ENCODE results near the gene FGFR4.
"Not testable (repeated sequence)": the region's sequence is repeated elsewhere in the genome, so short reads cannot be mapped to it uniquely, and the experiment has no call there.

FGFR4 gene

GRCh38 chr5:177086654-177087397, at the start of gene FGFR4:
FGFR4 (plus strand) TSS chr5:177086915; CDS start chr5:177089603, 2,688 bp downstream.
- DNase-seq, result peak; percentile 64

GRCh38 chr5:177036921-177037320, 49.8 kb upstream of the FGFR4 start:
- DNase-seq, result no peak

GRCh38 chr5:177040814-177041420, 45.8 kb upstream of the FGFR4 start:
- no peak for DNase-seq

DNA sequence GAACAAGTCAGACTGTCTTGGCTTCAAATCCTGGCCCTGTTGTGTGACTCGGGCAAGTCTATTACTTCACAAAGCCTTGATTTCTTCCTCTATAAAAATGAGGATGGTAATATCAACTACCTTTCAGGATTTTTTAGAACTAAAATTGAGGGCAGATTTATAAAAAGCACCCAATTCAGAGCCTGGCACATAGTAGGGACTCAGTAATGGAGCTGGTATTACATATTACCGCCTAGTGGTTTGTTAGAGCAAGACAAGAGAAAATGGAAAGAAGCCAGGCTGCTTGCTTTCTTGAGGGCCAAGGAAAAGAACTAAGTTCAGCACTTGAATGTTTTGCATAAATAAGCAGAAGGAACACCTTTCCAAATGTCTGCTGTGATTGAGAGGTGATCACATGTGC, 44.8 kb upstream of the FGFR4 start:
- DNase-seq, result no peak

- no peak for DNase-seq
These were observed 43.6 kb upstream of the FGFR4 start for GRCh38 chr5:177043114-177043513.

DNA sequence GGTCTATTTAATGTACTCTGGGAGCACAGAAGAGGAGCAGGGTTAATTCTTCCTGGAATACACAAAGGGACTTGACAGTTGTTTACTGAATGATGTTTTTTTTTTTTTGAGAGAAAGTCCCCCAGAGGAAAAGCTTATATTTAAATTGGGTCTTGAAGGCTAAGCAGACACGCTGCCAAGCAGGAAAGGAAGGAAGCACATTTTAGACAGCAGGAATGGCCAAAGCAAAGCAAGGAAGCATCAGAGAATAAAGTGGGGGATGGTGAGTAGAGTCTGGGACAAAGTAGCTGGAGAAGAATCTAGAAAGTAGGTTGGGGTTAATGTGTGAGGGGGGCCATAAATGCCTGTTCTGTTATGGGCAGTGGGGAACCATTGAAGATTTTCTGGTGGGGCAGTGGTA, 42.8 kb upstream of the FGFR4 start:
- DNase-seq, result no peak

DNA sequence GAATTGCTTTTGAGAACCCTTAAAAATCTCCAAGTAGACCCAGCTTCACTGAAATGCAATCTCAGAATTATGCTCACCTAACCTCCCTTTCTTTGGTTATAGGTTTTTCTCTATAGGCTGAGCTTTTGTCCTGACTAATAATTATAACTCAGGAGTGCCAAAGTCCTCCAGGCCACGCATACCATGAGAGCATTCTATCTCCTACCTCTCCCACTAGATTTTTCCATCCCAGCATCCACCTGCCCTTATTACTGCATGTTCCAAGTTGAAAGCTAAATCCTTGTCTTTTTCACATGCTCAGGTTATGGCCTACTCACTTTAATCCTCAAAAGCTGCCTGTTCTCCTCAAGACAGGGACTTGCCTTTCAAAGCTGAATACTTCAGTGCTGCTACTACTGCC, 42.1 kb upstream of the FGFR4 start:
- no peak for DNase-seq

DNA sequence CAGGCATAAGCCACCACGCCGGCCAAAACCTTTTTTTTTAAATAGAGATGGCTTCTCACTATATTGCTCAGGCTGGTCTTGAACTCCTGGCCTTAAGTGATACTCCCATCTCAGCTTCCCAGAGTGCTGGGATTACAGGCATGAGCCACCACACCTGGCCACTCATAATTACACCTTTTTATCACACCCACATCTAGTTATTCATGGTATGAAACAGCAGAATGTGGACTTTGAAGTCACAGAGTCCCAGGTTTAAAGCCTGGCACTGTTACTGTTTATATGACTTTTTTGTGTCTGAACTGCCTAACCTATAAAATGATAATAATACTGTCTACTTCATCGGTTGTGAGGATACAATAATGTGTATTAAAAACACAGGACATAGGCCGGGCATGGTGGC, 41.1 kb upstream of the FGFR4 start:
- no peak for DNase-seq

GRCh38 chr5:177048531-177048930, 38.2 kb upstream of the FGFR4 start:
- DNase-seq, result not testable (repeated sequence)

- no peak for DNase-seq
These were observed 37.4 kb upstream of the FGFR4 start for GRCh38 chr5:177049285-177049684.

GRCh38 chr5:177064500-177065277, 22.0 kb upstream of the FGFR4 start:
- no peak for DNase-seq

DNA sequence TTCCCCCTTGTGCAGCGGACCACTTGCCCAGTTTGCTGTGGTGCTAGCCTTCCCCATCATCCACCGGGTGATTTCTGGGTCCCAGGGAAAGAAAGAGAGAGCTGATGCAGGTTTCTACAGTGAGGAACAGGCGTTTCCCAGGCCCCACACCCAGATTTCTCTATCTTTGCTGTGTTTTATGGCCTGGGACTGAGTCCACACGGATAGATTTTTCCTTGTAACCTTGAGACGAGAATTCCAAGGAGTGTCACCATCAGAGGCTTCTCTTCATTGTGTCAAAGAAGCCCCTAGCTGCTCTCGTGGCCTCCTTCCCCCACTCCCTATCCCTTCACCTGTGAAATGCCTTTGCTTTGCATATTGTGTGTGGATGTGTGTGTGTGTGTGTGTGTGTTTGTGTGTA, 21.2 kb upstream of the FGFR4 start:
- no peak for DNase-seq

DNA sequence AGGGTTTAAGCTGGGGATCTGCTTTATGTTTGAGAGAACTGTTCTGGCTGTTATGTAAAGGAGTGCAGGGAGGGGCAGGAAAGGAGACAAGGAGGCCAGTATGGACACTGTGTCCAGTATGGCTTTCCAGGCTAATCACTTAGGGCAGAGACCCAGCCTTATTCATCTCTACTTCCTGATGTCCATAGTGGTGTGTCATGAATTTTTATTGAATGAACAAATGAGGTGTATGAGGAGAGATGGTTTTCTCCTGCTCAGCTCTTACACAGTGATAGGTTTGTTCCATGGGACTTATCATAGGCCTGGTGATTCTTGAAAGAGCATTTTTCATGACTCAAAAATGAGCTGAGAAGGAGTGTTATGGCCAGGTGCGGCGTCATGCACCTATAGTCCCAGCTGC, 20.5 kb upstream of the FGFR4 start:
- DNase-seq, result no peak

DNA sequence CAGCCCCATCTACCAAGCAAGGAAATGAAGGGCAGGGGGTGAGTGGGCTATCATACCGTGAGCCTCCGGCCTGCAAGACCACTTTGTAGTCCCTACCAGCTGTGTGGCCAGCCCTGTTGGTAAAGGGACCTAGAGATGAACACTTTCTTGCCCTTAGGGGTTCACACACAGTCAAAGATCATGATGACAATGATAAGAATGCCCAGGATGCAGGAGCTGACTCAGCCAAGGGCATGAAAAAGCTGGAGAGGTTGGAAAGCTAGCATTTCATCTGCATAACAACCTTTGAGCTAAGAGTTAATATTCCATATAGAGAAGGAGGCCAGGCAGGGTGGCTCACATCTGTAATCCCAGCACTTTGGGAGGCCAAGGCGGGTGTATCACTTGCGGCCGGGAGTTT, 19.2 kb upstream of the FGFR4 start:
- no peak for DNase-seq

- no peak for DNase-seq
These were observed 16.1 kb upstream of the FGFR4 start for GRCh38 chr5:177070536-177071191.

- DNase-seq, result peak; percentile 49
These were observed 14.9 kb upstream of the FGFR4 start for GRCh38 chr5:177071666-177072385.

GRCh38 chr5:177077335-177077734, 9.4 kb upstream of the FGFR4 start:
- DNase-seq, result no peak

DNA sequence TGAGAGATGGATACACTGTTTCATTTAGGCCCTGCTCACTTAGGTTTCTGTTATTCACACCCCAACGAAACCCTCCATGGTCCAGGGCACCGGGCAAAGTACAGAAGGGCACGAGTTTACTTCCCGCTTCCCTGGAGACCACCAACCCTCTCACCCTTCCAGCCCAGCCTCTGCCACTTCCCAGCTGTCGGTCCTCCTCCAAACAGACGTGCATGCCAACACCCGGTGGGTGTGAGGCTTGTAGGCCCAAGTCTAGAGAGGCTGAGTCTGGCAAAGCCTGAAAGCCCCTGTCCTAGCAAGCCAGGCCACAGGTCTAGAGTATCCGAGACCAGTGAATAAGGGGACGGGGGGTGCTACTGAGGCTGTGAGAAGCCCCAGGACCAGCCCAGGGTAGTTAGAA, 7.1 kb upstream of the FGFR4 start:
- no peak for DNase-seq

DNA sequence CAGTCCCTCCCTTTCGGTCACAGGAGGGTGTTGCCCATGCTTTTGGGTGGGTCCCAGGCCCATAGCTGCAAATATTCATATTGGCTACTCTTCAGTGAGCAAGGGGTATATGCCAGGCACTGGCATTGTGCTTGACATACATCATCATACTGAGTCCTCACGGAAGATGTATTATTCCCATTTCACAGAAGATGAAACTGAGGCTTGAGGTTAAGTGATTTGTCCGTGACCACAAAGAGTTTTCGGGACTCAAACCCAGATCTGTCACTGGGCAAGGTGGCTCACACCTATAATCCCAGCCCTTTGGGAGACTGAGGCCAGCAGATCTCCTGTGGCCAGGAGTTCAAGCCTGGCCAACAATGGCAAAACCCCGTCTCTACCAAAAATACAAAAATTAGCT, 6.5 kb upstream of the FGFR4 start:
- DNase-seq, result no peak

DNA sequence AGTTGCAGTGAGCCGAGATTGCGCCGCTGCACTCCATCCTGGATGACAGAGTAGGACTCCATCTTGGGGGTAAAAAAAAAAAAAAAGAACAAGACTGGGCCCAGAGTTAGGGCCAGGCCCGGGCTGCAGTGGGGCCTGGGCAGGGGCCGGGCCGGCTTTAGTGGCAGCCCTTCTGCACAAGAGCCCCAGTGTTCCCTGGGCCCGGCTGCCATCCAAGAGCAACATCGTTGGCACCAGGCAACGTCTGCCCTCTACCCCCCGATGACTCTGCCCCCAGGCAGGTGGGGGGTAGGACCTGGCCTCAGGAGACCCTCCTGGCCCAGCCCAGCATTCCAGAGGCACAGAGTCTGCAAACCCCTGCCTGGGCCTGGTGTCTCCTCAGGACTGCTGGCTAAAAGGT, 4.9 kb upstream of the FGFR4 start:
- no peak for DNase-seq

GRCh38 chr5:177083357-177083756, 3.4 kb upstream of the FGFR4 start:
- no peak for DNase-seq

DNA sequence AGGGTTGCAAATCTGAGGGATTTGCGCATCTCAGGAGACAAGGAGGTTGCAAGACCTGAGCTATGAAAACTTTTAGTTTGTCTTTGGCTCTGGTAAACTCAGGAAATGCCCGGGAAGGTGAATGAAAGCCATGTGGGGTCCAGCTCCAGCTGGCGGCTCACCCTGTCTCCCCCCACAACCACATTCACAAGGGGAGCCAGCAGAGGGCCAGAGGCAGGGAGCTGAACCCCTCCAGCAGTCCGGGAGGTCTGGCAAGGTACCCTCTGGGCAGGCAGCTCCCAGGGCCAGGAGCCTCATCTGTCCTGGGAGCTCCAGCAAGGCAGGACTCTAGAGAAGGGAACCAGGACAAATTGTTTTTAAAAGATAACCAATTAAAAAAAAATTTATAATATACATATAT, 2.5 kb upstream of the FGFR4 start:
- DNase-seq, result no peak
